ENCODE data around the gene KRT26. TPM values are rescaled to one million over a fixed set of nuclear protein-coding genes. Genes with fewer than 3 reads are reported as not detected.

KRT26 gene
- total and polyA plus RNA-seq, 2 experiments from 2014 or later, result not detected

DNA sequence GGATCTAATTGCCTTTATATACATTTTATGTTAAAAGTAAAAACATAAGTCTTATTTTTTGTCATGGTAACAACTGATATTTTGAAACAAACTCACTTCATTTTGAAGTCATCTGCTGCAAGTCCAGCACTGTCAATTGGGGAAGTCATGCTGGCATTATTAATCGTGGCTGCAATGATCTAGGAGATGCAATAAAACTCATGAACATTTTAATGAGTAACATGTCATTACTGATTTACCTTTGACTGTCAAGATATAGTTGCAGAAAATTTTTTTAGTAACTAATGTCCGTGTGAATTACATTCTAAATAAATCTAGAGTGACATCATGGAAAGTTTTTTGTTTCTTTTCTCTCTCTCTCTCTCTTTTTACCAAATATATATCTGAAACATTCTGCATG lies 51.1 kb downstream of the KRT26 start:
- no peaks in the 10 kb centered on the region for H3K4me1 ChIP-seq (ENCODE audit: low read depth)
- H3K9me3 ChIP-seq (ENCODE audit: low read depth), result no peaks in the 10 kb centered on the region
- TF ChIP-seq, protein P1, sequence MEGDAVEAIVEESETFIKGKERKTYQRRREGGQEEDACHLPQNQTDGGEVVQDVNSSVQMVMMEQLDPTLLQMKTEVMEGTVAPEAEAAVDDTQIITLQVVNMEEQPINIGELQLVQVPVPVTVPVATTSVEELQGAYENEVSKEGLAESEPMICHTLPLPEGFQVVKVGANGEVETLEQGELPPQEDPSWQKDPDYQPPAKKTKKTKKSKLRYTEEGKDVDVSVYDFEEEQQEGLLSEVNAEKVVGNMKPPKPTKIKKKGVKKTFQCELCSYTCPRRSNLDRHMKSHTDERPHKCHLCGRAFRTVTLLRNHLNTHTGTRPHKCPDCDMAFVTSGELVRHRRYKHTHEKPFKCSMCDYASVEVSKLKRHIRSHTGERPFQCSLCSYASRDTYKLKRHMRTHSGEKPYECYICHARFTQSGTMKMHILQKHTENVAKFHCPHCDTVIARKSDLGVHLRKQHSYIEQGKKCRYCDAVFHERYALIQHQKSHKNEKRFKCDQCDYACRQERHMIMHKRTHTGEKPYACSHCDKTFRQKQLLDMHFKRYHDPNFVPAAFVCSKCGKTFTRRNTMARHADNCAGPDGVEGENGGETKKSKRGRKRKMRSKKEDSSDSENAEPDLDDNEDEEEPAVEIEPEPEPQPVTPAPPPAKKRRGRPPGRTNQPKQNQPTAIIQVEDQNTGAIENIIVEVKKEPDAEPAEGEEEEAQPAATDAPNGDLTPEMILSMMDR (IDR thresholded peaks at IDR 0.05; ENCODE audit: low read depth, low read length), result no peak

DNA sequence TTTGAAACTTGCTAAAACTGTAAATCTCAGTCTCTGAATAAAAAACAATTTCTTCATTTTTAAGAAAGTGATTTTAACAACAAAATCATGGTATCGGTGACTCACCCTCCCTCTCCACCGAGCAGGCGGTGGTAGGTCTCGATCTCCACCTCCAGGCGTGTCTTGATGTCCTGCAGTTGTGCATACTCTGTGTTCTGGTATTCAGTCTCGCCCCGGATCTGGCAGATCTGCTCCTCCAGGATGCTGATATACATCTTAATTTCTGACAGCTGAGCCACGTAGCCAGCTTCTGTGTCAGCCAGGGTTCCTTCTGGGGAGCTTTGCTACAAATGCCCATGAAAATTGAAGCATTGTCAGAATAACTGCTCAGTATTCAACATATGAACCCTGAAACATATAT lies 53.1 kb downstream of the KRT26 start:
- Histone ChIP-seq H3K4me1 (ENCODE audit: low read depth) (no peaks in the 10 kb centered on the region), H3K27ac (no peak overlapping the region), H3K9me3 (ENCODE audit: low read depth) (no peaks in the 10 kb centered on the region), H3K36me3 (no peaks in the 10 kb centered on the region), H3K4me3 (no peak overlapping the region), H3K27me3 (no peaks in the 10 kb centered on the region)
- DNase-seq (ENCODE audit: low read depth in 1 of 2, low spot score in 1 of 2), result no peak
- TF ChIP-seq, protein P1 (IDR thresholded peaks at IDR 0.05; ENCODE audit: low read depth, low read length), result no peak

More for the DNA sequence above, 51.1 kb downstream of the KRT26 start:
- H3K4me3 ChIP-seq, result no peak overlapping the region
- H3K27me3 ChIP-seq, result no peaks in the 10 kb centered on the region
- DNase-seq (ENCODE audit: low read depth in 1 of 2, low spot score in 1 of 2), result no peak
- no peaks in the 10 kb centered on the region for H3K36me3 ChIP-seq
- H3K27ac ChIP-seq, result no peak overlapping the region

DNA sequence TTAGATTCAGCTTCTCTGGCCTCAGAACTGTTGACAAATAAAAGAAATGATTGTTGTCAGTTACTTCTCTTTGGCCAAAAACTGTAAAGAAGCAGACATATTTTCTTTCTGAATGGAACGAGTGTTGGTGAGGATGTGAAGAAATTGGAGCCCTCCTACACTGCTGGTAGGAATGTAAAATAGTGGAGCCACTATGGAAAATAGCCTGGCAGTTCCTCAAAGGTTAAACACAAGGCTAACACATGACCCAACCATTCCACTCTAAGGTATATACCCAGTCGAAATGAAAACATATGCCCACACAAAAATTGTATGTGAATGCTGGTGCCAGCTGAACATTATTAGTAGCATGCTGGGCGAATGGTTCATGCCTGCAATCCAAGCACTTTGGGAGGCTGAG lies 54.2 kb downstream of the KRT26 start:
- Histone ChIP-seq H3K27ac (no peak overlapping the region), H3K4me3 (no peak overlapping the region), H3K9me3 (ENCODE audit: low read depth) (no peaks in the 10 kb centered on the region), H3K27me3 (no peaks in the 10 kb centered on the region), H3K4me1 (ENCODE audit: low read depth) (no peaks in the 10 kb centered on the region), H3K36me3 (no peaks in the 10 kb centered on the region)
- no peak for DNase-seq (ENCODE audit: low read depth in 1 of 2, low spot score in 1 of 2)
- TF ChIP-seq, protein P1 (IDR thresholded peaks at IDR 0.05; ENCODE audit: low read depth, low read length), result no peak

Other genes with a start within 250 kb of the KRT26 start
- 0.28 TPM in 1 of 2 replicates, not detected in the other for gene CCR7, start 206.7 kb downstream of the KRT26 start, total RNA-seq
- gene CCR7, start 206.7 kb downstream of the KRT26 start, polyA plus RNA-seq, result 0.57 TPM in 1 of 2 replicates, not detected in the other
- gene SMARCE1, start 124.4 kb downstream of the KRT26 start, total RNA-seq, result 159 and 195 TPM in 2 replicates
- 192 and 244 TPM in 2 replicates for gene SMARCE1, start 124.4 kb downstream of the KRT26 start, polyA plus RNA-seq
- 0.25 TPM in 1 of 2 replicates, not detected in the other for gene KRT222, start 107.0 kb downstream of the KRT26 start, total RNA-seq
- 0.29 TPM in 1 of 2 replicates, not detected in the other for gene KRT222, start 107.0 kb downstream of the KRT26 start, polyA plus RNA-seq
- gene KRT24, start 68.4 kb downstream of the KRT26 start, total RNA-seq, result not detected in 2 replicates
- gene KRT24, start 68.4 kb downstream of the KRT26 start, polyA plus RNA-seq, result not detected in 2 replicates
- not detected in 2 replicates for gene KRT25, start 16.9 kb downstream of the KRT26 start, total RNA-seq
- not detected in 2 replicates for gene KRT25, start 16.9 kb downstream of the KRT26 start, polyA plus RNA-seq
- gene KRT27, start 10.3 kb upstream of the KRT26 start, total RNA-seq, result not detected in 2 replicates
- not detected in 2 replicates for gene KRT27, start 10.3 kb upstream of the KRT26 start, polyA plus RNA-seq
- not detected in 2 replicates for gene KRT28, start 27.8 kb upstream of the KRT26 start, total RNA-seq
- gene KRT28, start 27.8 kb upstream of the KRT26 start, polyA plus RNA-seq, result not detected in 2 replicates
- 30.1 and 77.2 TPM in 2 replicates for gene KRT10, start 50.4 kb upstream of the KRT26 start, total RNA-seq
- 91.0 and 131 TPM in 2 replicates for gene KRT10, start 50.4 kb upstream of the KRT26 start, polyA plus RNA-seq
- gene KRT12, start 95.0 kb upstream of the KRT26 start, total RNA-seq, result not detected in 2 replicates
- not detected in 2 replicates for gene KRT12, start 95.0 kb upstream of the KRT26 start, polyA plus RNA-seq
- not detected in 2 replicates for gene KRT20, start 113.0 kb upstream of the KRT26 start, total RNA-seq
- not detected in 2 replicates for gene KRT20, start 113.0 kb upstream of the KRT26 start, polyA plus RNA-seq
- gene KRT23, start 165.4 kb upstream of the KRT26 start, total RNA-seq, result not detected in 2 replicates
- not detected in 2 replicates for gene KRT23, start 165.4 kb upstream of the KRT26 start, polyA plus RNA-seq
- not detected in 2 replicates for gene KRT39, start 194.7 kb upstream of the KRT26 start, total RNA-seq
- gene KRT39, start 194.7 kb upstream of the KRT26 start, polyA plus RNA-seq, result not detected in 2 replicates
- gene KRT40, start 212.1 kb upstream of the KRT26 start, total RNA-seq, result not detected in 2 replicates
- gene KRT40, start 212.1 kb upstream of the KRT26 start, polyA plus RNA-seq, result not detected in 2 replicates
- gene KRTAP3-3, start 222.0 kb upstream of the KRT26 start, total RNA-seq, result not detected in 2 replicates
- gene KRTAP3-3, start 222.0 kb upstream of the KRT26 start, polyA plus RNA-seq, result not detected in 2 replicates
- gene KRTAP3-2, start 227.7 kb upstream of the KRT26 start, total RNA-seq, result not detected in 2 replicates
- gene KRTAP3-2, start 227.7 kb upstream of the KRT26 start, polyA plus RNA-seq, result not detected in 2 replicates
- gene KRTAP3-1, start 236.9 kb upstream of the KRT26 start, total RNA-seq, result not detected in 2 replicates
- not detected in 2 replicates for gene KRTAP3-1, start 236.9 kb upstream of the KRT26 start, polyA plus RNA-seq